SK-N-MC (cell line): ENCODE data around the gene MZB1.

Experiments used
- EZH2 ChIP-seq: fragments of 200-600 bp; sonication (generic); IDR thresholded peaks from one replicate; pipeline ENCODE4 v1.6.1; 2017; ENCODE audit warnings: antibody characterized with exemption
- POLR2AphosphoS5 ChIP-seq: IDR thresholded peaks from 2 replicates; pipeline ENCODE4 v1.6.1; 2012; ENCODE audit warnings: mild to moderate bottlenecking, low read depth, low read length, borderline replicate concordance

- TF ChIP-seq EZH2: no peak
- TF ChIP-seq POLR2AphosphoS5: no peak
Measured at GRCh38 chr5:139419226-139420192, 29.8 kb upstream of the MZB1 start.
